ENCODE results near the gene SNRNP25. TPM values are rescaled to one million over a fixed set of nuclear protein-coding genes. Genes with fewer than 3 reads are reported as not detected.

The SNRNP25 gene
- total and polyA plus RNA-seq, 2 of the 8 experiments (the other 6 are each of a cell fraction or from before 2014, with no cell fraction given): 53.0 to 58.4 TPM

DNA sequence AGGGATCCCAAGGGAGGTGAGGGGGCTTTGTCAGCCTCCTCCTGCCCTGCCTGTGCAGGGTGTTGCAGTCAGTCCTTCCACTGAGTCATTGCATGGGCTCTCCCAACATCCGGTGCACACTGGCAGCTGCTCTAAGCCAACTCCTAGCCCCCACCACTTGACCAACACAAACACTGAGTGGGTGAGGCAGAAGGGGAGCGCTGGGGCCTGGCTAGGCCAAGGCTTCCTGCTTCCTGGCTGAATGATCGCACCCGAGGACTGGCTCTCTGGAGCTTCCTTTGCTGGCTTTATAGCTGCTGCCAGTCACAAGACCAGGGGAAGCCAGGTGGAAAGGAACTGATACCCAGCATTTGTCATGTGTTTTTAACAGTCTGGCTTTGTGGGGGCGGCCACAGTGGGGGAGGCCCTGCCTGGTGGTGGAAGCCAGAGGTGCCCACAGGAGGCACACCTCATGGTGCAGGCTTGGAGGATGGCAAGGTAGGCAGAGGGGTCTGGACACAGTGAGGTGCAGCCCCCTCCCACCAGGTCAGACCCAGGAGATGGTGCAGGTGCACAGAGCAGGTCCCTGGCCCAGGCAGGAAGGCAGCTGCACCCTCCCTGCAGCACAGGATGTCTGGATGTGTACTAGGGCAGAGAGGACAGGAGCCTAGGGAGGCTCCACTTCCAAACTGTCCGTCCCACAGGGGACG lies 31.2 kb downstream of the SNRNP25 start:
- Histone ChIP-seq H3K9me3 (ENCODE audit: insufficient read depth in 2 of 2, low read depth in 1 of 2, low read length in 1 of 2) (no peaks in the 10 kb centered on the region), H4K91ac (replicated peaks; ENCODE audit: insufficient read length, low read length) (no peak overlapping the region), H3K4me2 (ENCODE audit: insufficient read depth in 1 of 2, low read depth in 2 of 2, low read length in 2 of 2) (no peak overlapping the region), H3K79me1 (ENCODE audit: low read depth, low read length) (no peaks in the 10 kb centered on the region), H3K9ac (replicated peaks in 1 of 4; ENCODE audit: extremely low read depth in 1 of 4, low read depth in 3 of 4, low read length in 3 of 4) (no peak overlapping the region), H3K56ac (replicated peaks; ENCODE audit: insufficient read length, low read depth, low read length) (no peak overlapping the region), H4K5ac (ENCODE audit: insufficient read length, low read depth, low read length) (no peak overlapping the region), H3K4me3 (ENCODE audit: extremely low read depth in 1 of 4, insufficient read depth in 2 of 4, low read depth in 3 of 4, low read length in 4 of 4) (no peak overlapping the region), H2AK5ac (ENCODE audit: low read depth, low read length) (no peak overlapping the region), H2BK12ac (ENCODE audit: low read depth, low read length) (no peak overlapping the region), H3K4me1 (replicated peaks in 1 of 4; ENCODE audit: control insufficient read depth in 3 of 4, insufficient read depth in 4 of 4, low read length in 3 of 4) (peaks cover 0 to 8% (median 2%) of the 10 kb centered on the region in 4 experiments; a peak in 5 of 7 replicates), H3K4ac (replicated peaks; ENCODE audit: insufficient read length, low read depth, low read length) (no peak overlapping the region), H4K20me1 (replicated peaks in 1 of 2; ENCODE audit: control insufficient read depth in 1 of 2, insufficient read depth in 2 of 2, low read length in 2 of 2) (peaks cover 7 to 12% of the 10 kb centered on the region in 2 experiments), H2BK5ac (ENCODE audit: low read depth, low read length) (no peak overlapping the region), H3K27ac (ENCODE audit: low read depth, low read length) (no peak overlapping the region), H3K23me2 (ENCODE audit: low read depth, low read length) (no peaks in the 10 kb centered on the region), H2BK20ac (ENCODE audit: low read length) (no peak overlapping the region), H3K18ac (ENCODE audit: extremely low read depth, low read length) (no peak overlapping the region), H2BK120ac (replicated peaks; ENCODE audit: low read depth, low read length) (no peak overlapping the region), H3K14ac (ENCODE audit: insufficient read length) (no peak overlapping the region), H2AFZ (ENCODE audit: low read length) (no peak overlapping the region), H2BK15ac (ENCODE audit: low read length) (no peak overlapping the region), H3K23ac (ENCODE audit: insufficient read length) (no peak overlapping the region), H3K36me3 (ENCODE audit: control insufficient read depth in 2 of 4, insufficient read depth in 4 of 4, low read length in 3 of 4) (peaks cover 7 to 13% (median 12%) of the 10 kb centered on the region in 4 experiments; a peak in 7 of 8 replicates), H4K8ac (ENCODE audit: extremely low read depth, insufficient read depth, low read length) (0 out of 2 replicates have a peak overlapping the region, but pooled peaks have one; percentile 25), H3K27me3 (replicated peaks in 1 of 4; ENCODE audit: control insufficient read depth in 3 of 4, extremely low read depth in 1 of 4, insufficient read depth in 3 of 4, low read length in 3 of 4) (no peaks in the 10 kb centered on the region), H3K79me2 (ENCODE audit: control insufficient read depth in 1 of 2, insufficient read depth in 2 of 2, low read length in 2 of 2) (no peaks in the 10 kb centered on the region)
- TF ChIP-seq BACH1 (IDR thresholded peaks at IDR 0.05; ENCODE audit: low read length) (no peak), SAP30 (IDR thresholded peaks at IDR 0.05; ENCODE audit: insufficient read depth, insufficient replicate concordance, low read length) (no peak), RXRA (IDR thresholded peaks at IDR 0.05; ENCODE audit: insufficient read depth, low read depth, low read length) (no peak), CREB1 (IDR thresholded peaks at IDR 0.05) (no peak), GTF2F1 (IDR thresholded peaks at IDR 0.05; ENCODE audit: borderline replicate concordance, low read depth, low read length) (no peak), JUND (IDR thresholded peaks at IDR 0.05; ENCODE audit: low read length) (no peak), SIRT6 (IDR thresholded peaks at IDR 0.05; ENCODE audit: low read length) (no peak), ASH2L (IDR thresholded peaks at IDR 0.05; ENCODE audit: low read length) (no peak), SUZ12 (IDR thresholded peaks at IDR 0.05; ENCODE audit: low read length) (no peak)
- TF ChIP-seq, protein P1, sequence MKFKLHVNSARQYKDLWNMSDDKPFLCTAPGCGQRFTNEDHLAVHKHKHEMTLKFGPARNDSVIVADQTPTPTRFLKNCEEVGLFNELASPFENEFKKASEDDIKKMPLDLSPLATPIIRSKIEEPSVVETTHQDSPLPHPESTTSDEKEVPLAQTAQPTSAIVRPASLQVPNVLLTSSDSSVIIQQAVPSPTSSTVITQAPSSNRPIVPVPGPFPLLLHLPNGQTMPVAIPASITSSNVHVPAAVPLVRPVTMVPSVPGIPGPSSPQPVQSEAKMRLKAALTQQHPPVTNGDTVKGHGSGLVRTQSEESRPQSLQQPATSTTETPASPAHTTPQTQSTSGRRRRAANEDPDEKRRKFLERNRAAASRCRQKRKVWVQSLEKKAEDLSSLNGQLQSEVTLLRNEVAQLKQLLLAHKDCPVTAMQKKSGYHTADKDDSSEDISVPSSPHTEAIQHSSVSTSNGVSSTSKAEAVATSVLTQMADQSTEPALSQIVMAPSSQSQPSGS (IDR thresholded peaks at IDR 0.05; ENCODE audit: low read length): no peak
- WGBS, 2 experiments (ENCODE audit: extremely low coverage in 1 of 2, insufficient coverage in 1 of 2, insufficient read length in 1 of 2, insufficient replicate concordance in 2 of 2, low coverage in 1 of 2, low lambda C conversion rate in 2 of 2, missing lambda C conversion rate in 1 of 2): 86% methylated on average over 7 of the region's 7 CpGs; no CpG with 5 or more reads in 1 of the 2 experiments
- ChIA-PET POLR2A (ENCODE audit: partially characterized antibody) (interaction anchor here (1.0 to 2.2 kb wide), 7 partner anchors 9 to 21 kb away, joined by 3 to 9 read pairs (median 4); no protein-coding TSS in a partner anchor), CTCF (ENCODE audit: partially characterized antibody) (interaction anchor here (0.6 to 25.7 kb wide), 8 partner anchors 8 to 402 kb away, joined by 3 to 856 read pairs (median 5); partner anchors contain the start of gene RHBDF1)
- no peak for FAIRE-seq
- DNase-seq (ENCODE audit: low read depth in 1 of 2, low spot score in 2 of 2): no peak
